ENCODE data around the gene CBLC. TPM values are rescaled to one million over a fixed set of nuclear protein-coding genes. Genes with fewer than 3 reads are reported as not detected.

CBLC gene
- total RNA-seq, 1 experiment from 2014 or later, result 15.9 TPM

- no peak overlapping the region for H2AFZ ChIP-seq (ENCODE audit: low read length)
- H3T11ph ChIP-seq (ENCODE audit: low read length), result no peak overlapping the region
- no peak overlapping the region for H2BK12ac ChIP-seq (ENCODE audit: insufficient read length, low read depth, low read length)
- H3K79me2 ChIP-seq (ENCODE audit: insufficient read depth, low read length), result no peaks in the 10 kb centered on the region
- no peak overlapping the region for H2BK120ac ChIP-seq (ENCODE audit: low read depth, low read length, poor library complexity, severe bottlenecking)
- Mint-ChIP-seq H3K27me3 (ENCODE audit: low read depth) (peaks cover 70% of the 10 kb centered on the region), H3K4me3 (peak overlapping the region in 1 of 2 experiments; percentile 59; a peak in 3 of 5 replicates), H3K4me1 (peaks cover 5 to 30% of the 10 kb centered on the region in 2 experiments), H3K36me3 (ENCODE audit: insufficient read depth in 1 of 3, low read depth in 3 of 3) (no peaks in the 10 kb centered on the region), H3K9me3 (no peaks in the 10 kb centered on the region; a peak in 2 of 5 replicates), H3K27ac (no peak overlapping the region; a peak in 1 of 7 replicates)
- WGBS (ENCODE audit: extremely low coverage, insufficient read length, low lambda C conversion rate), result no CpG with 5 or more reads among the region's 4 CpGs
- H3K27ac ChIP-seq (ENCODE audit: insufficient read length, low read depth, low read length), result no peak overlapping the region
- H3K9me3 ChIP-seq (ENCODE audit: control insufficient read depth, low read depth, low read length), result no peaks in the 10 kb centered on the region
- TF ChIP-seq CTCF (conservative IDR thresholded peaks at IDR 0.05), result no peak
- H2BK5ac ChIP-seq (ENCODE audit: insufficient read length, low read length), result no peak overlapping the region
- no peaks in the 10 kb centered on the region for H4K20me1 ChIP-seq (ENCODE audit: control insufficient read depth, insufficient read depth, insufficient read length)
- H3K14ac ChIP-seq (ENCODE audit: insufficient read depth, low read length), result no peak overlapping the region
- H3K18ac ChIP-seq (ENCODE audit: insufficient read length, low read depth, low read length), result no peak overlapping the region
- H4K5ac ChIP-seq (ENCODE audit: insufficient read length, low read depth, low read length), result no peak overlapping the region
- H2BK20ac ChIP-seq (ENCODE audit: low read depth, low read length, poor library complexity, severe bottlenecking), result no peak overlapping the region
- no peak overlapping the region for H4K91ac ChIP-seq (ENCODE audit: insufficient read length, low read depth, low read length)
- no peak overlapping the region for H3K4ac ChIP-seq (ENCODE audit: low read depth, low read length)
- no peak overlapping the region for H2AK5ac ChIP-seq (ENCODE audit: insufficient read length, low read length)
- no peak overlapping the region for H3K56ac ChIP-seq (ENCODE audit: insufficient read length, low read depth, low read length)
- no peak overlapping the region for H2BK15ac ChIP-seq (ENCODE audit: low read depth, low read length)
- H3K4me2 ChIP-seq (ENCODE audit: insufficient read depth, insufficient read length, low read length), result no peak overlapping the region
- no peaks in the 10 kb centered on the region; the same call in 1 of the 2 replicates for H3K4me1 ChIP-seq (ENCODE audit: insufficient read depth, low read length)
- no peak overlapping the region for H3K9ac ChIP-seq (ENCODE audit: extremely low read depth, insufficient read length, low read length)
- H3K79me1 ChIP-seq (ENCODE audit: insufficient read depth, low read depth, low read length, poor library complexity, severe bottlenecking), result no peaks in the 10 kb centered on the region
- H3K27me3 ChIP-seq (ENCODE audit: insufficient read depth, low read length), result peaks cover 32% of the 10 kb centered on the region
- no peak overlapping the region for H4K8ac ChIP-seq (replicated peaks; ENCODE audit: insufficient read length, low read depth, low read length)
- H3K23ac ChIP-seq (ENCODE audit: insufficient read length, low read depth, low read length), result no peak overlapping the region
- peaks cover 5% of the 10 kb centered on the region for H3K23me2 ChIP-seq (ENCODE audit: insufficient read length, low read depth, low read length, poor library complexity, severe bottlenecking)
- DNase-seq, result no peak
These were observed 31.6 kb upstream of the CBLC start for GRCh38 chr19:44745887-44746600.
